HG02759 (cell line): Measurements from ENCODE around the gene MBD5.

Experiments
- ATAC-seq: cut with Tn5 transposase; IDR thresholded peaks from one replicate; pipeline ENCODE4 v1.9.1; 2021; ENCODE audit warnings: mild to moderate bottlenecking, moderate library complexity; ENCODE audit not compliant: unreplicated experiment

MBD5 gene

DNA sequence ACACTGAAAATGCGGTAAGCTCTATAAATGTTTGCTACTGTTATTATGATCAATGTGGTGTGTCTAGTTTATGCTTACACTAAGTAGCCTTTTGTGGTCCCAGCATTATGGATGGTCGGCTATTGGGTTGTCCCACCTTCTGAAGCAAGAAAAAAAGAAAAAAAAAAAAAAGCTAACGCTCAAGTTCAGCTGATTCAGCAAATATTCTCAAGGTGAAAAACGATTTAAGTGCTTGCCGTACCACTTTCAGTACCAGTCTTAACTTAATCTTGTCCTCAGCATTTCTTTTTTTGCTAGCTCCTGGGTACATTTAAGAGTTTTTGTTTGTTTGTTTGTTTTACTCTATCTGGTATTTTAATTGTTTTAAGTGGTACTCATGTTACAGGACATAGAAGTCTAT is 87.5 kb downstream of the MBD5 start:
- no peak for ATAC-seq

DNA sequence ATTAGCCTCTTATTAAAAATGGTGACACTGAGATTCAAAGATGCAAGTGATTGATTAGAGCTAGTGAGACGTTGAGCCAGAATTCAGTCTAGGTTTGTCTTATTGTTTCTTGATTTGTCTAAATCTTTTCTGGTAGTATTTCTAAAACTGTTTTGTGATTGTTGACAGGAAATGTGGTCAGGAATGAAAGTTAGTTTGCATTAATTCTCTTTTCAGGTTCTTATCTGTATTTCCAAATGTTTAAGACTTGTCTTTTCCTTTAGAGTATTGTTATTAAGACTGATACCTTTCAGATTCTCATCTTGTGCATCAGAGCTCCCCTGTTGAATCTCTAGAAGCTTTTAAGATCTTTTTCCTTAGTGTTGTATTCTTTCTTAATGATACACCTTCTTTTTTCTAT is 89.3 kb downstream of the MBD5 start:
- peak; percentile 34 for ATAC-seq

DNA sequence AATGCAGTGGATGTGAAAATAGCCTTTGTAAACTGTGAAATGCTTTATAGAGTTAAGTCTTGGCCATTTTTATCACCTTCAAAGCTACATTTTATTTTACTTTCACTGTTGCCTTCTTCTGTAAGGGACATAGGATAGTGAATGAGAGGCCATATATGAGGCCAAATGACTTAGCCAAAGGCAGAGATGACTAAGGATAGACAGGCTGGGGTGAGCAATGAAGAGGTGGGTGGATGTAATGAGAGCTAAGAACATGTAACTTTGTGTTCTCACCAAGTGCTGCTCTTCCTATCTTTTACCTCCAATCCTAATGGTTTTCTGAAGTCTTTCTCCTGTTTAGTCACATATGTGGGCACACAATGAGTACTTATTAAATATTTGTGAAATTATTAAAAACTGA is 101.9 kb downstream of the MBD5 start:
- no peak for ATAC-seq

DNA sequence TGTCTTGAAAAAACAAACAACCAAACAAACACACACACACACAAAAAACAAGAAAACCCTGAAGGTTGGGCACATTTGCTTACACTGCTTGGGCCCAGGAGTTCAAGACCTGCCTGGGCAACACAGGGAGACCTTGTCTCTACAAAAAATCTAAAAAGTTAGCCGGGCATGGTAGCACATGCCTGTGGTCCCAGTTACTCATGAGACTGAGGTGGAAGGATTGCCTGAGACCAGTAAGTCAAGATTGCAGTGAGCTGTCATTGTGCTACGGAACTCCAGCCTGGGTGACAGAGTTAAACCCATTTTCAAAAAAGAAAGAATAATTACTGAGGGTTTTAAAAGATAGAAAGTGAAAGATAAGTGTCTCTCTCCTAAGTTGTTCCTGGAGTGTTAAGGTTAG is 103.4 kb downstream of the MBD5 start:
- ATAC-seq = no peak

DNA sequence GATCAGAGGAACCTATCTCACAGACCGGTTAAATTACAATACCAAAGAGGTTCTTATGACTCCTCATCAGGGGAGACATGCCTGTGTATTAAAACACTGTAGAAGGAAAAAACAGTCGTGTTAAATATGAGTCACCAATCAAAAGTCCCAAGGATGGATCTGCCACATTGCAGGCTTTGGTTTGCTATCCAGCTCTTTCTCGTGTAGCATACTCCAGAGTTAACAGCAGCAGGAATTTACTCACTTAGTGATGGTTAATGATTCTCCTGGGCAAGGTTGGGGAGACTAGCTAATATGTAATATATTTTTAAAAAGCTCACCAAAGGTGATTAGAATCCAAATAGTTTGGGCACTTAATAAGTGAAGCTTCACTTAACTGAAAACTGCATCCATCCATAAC is 109.7 kb downstream of the MBD5 start:
- no peak for ATAC-seq

DNA sequence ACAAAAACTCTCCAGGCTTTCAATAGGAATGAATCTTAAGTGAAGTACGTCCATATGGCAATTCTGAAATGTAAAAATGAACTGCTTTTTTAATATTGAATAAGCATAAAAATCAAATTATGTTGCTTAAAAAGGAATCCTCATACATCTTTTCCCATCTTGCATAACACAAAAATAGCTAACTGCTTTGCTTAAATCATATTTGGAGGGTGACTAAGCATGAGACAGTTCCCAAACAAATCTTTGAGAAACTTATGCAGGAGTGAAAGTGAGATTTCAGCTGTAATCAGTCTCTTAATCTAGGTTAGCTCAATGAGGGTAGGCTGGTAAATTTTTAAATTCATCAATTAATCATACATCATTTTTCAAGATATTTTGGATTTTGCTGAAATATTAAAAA is 111.5 kb downstream of the MBD5 start:
- no peak for ATAC-seq

DNA sequence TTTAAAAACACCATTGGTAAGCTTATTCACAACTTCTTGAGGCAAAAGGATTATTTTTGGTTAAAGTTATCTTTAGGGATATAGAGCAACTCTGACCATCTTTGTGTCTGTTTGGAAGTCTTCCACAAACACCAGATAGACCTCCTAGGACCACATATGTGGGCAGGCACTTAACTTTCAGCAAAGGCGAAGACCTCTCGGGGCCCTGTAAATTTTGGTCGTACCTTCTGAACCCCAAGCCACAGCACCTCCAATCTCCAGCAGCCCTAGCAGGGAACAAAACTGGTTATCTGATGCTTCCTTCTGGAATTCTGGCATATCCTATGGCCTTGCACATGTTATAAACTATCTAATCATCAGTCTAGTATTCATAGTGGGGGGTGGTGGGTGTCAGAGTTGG is 114.8 kb downstream of the MBD5 start:
- no peak for ATAC-seq

DNA sequence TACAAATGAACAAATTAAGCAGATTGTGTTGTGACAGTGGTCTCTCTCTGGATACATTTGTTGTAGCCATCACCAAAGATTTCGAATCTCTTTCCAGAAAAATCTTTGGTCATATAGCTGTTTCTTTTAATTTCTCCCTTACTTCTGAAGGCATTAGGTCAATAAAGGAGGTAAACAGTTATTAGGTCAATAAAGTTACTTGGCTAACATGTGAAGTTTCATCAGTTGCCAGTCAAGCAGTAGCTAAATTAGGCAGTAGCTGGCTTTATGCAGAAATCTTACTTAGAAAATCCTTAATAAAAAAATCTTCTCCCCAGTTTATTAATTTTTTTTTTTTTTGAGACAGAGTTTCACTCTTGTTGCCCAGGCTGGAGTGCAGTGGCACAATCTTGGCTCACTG is 115.5 kb downstream of the MBD5 start:
- no peak for ATAC-seq

DNA sequence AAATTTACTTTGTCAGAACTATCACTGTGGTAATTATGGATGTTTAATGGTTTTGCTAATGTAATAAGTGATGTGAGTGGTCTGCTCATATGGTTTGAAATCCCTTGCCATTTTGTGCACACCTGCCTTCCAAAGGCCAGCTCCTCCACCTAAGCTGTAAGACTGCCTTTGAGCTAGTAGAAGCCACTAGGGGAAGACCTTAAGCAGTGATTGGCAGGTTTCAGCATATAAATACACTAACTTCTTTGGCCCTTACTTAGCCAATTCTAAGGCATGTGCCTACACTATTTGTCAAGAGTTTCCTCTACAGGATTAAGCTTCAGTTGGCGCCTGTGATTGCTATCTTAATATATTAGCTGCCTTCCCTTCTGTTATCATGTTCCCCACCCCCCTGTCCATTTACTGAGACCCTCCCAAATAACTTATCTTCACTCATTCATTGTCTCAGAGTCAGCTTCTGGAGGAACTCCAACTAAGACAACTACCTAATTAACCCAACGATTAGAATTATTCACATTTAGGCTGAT is 141.1 kb downstream of the MBD5 start:
- no peak for ATAC-seq

DNA sequence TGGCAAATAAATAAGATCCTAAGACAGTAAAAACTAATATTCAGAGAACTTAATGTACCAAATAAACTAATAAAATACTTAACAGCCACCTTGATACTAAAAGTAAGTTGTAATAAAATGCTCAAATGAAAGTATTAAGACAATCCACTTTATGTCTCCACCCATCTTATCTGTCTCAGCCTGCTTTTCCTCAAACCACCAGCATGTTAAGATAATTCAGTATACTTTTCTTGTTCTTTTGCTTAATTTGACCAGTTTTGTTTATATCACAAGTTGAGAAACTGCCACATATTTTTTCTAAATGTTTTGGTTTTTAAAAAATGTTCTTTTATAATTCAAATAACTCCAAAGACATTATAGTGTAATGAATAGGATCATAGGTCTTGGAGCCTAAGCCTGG is 142.0 kb downstream of the MBD5 start:
- no peak for ATAC-seq

DNA sequence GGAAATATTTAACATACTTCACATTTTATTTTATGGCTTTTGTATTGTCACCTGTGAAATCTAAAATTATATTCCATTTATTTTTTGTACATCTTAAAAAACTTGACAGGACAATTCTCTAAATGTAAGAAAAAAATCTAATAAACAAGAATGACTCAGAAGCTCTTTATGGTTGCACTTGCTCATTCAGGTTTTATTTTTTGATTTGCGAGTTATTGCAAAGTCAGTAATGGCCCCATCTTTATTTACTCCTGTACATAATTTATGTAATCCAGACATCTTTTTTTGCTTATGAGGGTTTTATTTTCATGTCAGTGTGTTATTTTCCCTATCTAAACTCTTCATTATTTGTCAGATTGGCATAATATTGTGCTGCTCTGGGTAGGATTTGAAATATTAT is 145.1 kb downstream of the MBD5 start:
- ATAC-seq = no peak

DNA sequence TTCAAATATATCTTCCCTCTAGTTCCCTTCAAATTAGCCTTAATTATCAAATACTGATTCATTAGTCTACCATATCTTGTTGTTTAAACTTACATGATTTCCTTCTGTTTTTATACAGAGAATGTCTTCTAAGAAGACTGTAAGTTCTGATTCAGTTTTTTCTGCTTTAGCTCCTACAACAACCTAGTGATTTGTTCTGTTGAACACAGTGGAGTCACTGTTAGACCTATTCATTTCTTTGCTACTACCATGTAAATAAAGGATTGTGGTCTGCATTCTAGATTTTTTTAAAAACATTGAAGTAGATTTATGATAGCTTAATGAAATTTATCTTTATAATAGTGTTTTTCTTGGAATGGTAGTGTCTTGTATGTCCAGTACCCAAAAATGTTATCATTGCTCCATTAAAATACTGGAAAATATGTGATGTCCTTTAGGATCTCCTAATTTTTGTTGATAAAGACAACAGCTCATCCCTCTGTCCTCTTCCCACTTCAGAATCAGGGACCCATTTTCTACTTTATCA is 146.4 kb downstream of the MBD5 start:
- ATAC-seq = no peak

DNA sequence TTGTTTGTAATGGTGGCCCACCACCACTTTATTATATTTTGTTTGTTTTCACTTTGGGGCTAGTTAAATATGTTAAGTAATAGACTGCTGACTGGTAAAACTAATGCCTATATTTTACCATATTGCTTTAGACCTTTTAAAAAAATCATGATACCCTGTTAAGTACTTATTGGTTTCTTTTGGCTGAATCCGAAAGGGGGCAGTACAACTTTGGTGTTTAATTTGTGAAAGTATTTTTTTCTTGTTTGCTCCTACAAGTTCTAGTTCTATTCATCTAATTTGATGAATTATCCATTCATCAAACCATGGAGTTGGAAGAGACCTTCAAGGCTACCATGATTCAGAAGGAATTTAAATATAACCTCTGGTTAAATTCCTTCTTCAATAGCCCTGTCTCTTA is 147.0 kb downstream of the MBD5 start:
- no peak for ATAC-seq

DNA sequence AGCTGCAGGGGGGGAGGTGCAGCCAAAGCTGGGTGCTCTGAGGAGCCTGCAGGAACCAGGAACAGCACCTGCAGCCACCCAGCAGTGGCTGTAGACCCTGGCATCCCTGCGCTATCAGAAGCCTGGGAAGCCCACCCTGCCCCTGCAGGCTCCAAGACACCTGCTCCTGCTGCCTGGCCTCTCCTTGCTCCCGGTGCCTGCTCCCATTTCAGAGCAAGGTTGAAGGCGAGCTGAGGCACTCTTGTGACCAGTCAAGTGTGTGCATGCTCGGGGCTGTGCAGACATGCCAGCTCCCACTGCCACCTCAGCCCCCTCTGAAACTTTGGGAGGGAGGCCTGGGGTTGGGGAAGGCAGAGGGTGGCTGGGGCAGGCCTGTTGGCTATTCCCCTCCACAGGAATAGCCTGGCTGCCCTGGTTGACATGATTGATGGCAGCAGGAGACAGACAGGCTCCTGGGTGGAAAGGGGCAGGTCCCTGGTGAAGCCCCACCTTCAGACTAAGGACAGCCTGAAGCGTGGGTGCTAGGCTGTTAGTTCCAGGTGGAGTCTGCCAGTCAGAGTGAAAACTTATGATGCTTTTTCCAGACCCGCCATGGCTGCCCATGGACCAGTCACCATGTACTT is 151.4 kb downstream of the MBD5 start:
- ATAC-seq = no peak

DNA sequence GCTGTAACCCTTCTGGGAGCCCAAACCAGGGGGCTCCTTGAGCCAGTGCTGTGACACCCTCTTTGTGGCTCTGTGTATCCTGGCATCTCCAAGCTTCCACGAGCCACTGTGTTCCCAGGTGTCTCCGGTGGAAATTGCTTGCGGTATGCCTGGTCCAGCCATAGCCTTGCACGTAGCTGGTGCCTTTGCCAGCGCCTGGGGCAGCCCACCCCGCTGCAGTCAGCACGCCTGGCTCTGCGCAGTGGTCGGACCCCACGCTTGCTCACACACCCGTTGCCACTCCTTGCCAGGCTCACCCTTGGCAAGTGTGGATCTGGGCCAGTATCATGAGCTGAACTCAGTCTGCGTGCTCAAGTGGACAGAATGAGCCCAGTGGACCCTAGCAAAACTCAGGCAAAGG is 152.3 kb downstream of the MBD5 start:
- ATAC-seq = no peak

DNA sequence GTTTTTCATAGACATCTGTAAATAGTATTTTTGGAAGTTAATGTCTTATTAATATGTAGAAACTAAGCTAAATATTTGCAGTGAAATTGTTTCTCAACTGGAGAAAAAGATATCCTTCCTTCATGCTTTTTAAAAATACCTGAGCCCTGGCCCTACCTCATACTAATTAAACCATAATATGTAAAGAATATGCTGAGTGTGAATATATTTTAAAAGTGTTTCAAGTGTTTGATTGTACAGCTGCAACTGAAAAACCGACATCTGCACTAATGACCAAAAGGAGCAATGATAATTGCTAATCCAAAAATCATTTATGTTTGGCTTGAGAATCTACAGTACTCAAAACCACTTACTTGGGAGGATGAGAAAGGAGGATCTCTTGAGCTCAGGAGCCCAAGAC is 156.7 kb downstream of the MBD5 start:
- no peak for ATAC-seq

DNA sequence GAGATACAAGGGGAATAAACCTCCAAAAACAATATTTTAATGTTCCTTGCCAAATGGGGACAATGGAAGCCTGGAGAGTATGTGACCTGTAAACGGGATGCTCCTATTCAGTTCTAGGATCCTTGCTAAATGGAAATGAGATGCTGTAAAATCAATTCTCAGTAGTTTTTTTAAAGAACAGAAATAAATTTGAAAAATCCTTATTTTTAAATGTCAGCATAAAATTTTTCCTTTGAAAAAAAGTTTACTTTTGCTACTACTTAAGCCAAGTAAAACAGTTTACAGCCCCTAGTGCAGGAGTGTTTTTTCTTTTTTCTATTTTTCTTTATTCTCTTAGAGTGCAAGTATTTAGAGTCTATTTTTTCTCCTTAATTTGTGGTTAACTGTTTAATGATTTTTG is 158.8 kb downstream of the MBD5 start:
- ATAC-seq = no peak

DNA sequence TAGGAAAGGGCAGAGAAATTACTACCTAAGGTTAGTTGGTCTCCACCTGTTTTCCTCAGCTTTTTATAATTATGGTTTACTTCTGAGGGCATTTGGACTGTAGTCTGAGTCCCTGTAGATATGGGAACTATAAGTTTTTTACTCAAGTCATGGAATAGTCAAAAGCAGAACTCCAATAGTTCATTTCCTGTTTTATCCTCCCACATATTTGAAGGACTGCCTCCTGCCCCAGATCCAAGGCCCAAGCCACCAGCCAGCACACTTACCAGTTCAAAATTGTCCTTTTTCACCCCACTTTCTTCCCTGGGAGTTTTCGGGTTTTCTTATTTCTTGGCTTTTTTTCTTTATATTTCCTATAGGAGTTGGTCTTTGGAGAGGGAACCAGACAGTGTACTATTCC is 164.1 kb downstream of the MBD5 start:
- ATAC-seq = no peak

DNA sequence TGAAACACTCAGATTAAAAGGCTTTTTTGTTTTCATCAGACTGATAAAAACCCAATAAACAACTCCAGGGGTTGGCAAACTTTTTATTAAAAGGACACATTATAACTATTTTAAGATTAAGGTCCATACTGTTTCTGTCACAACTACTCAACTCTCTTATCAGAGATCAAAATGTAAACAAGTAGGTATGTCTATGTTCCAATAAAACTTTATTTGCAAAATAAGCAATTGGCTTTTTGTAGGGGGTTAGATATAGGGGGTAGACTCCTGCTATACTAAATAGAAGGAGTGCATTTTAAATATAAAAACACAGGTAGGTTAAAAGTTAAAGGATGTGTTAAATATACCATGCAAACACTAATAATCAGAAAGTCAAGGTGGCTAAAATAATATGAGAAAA is 174.0 kb downstream of the MBD5 start:
- ATAC-seq = no peak

DNA sequence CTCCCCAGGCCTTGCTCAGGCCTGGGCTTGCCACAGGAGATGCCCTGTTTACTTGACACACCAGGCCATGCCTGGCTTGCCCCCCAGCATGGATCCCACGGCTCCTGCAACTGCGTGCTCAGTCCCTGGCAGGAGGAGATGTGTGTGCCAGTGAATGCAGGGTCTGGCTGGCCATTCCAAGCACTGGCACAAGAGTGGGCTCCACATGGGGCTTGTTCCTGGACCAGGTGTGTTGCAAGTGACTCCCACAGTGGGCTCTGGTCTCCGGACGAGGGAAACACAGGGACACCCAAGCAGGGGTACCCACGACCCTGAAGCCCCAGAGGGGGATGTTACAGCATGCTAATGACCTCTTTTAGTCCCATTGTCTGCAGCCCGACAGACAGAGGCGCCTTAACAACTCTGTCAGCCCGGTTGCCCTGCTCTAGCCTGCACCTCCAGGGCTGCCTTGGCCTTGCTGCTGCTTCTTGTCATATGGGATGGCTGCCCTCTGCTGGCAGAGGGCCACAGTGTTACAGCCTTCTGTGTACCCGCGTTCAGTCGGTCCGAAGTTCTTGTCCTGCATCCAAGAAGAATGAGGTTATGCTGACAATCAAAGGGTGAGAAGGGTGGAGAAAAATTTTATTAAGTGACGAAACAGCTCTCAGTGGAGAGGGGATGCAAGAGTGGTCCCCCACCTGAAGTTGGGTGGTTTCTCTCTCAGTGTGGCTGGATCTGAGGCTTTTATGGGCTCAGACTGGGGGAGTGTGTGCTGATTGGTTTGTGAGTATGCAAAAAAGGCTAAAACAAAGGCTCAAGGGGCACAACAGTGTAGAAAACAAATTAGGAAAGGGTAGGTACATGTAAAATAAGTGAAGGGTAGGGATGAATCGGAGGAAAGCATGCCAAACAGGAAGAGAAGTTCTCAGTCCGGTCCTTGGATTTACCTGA is 180.4 kb downstream of the MBD5 start:
- ATAC-seq = peak; percentile 55

DNA sequence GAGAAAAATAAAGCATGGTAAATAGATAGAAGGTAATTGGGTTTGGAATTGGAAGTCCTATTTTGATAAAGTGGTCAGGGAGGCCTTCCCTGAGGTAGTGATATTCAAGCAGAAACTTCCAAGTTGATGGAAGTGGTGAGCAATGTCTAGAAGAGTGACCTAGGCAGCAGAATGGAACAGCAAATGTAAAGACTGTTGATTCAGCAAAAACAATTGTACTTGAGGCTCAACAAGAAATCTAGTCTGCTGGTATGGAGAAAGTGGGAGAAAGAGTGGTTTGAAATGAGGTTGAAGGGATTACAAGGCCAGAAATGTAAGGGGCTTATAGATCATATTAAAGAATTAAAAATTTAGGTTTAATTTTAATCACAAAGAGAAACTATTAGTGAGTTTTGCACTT is 181.3 kb downstream of the MBD5 start:
- no peak for ATAC-seq

DNA sequence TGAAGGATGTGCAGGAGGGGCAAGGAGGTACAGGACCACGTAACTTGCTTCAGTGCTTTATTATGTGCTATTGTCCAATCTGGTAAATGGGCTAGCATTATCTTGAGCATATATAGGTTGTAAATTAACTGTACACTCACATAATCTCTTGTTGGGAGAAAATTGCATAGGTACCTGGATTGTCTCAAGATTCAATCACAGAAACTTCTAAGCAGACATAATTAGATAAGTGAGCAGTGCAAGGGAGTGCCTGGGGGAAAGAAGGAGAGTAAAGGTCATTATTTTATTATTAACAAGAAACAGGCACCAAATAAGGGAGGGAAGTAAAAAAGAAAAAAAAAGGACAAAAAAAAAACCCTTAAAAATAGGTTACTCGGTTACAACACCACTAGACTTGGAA is 186.2 kb downstream of the MBD5 start:
- no peak for ATAC-seq
